OCI-LY7 (cell line): Measurements from ENCODE around the gene NFATC2. TPM values are rescaled to one million over a fixed set of nuclear protein-coding genes. Genes with fewer than 3 reads are reported as not detected.
A peak's percentile ranks its signal among the peaks of the same experiment; 100 is the strongest.

Experiments
- BruUV-seq: library from RNA; stranded (reverse); fragments of 400-500 nt; replicated peaks from 2 replicates; lab custom pipeline; 2021; lab: Mats Ljungman, UMichigan
- CTCF ChIA-PET: fragments of 300-600 bp; sonication (Branson Sonifier 250); formaldehyde crosslinking; loops from one replicate; lab custom pipeline; 2022; ENCODE audit warnings: antibody characterized with exemption; ENCODE audit not compliant: unreplicated experiment; lab: Charles Lee
- POLR2A ChIA-PET: fragments of 300-600 bp; sonication (Branson Sonifier 250); formaldehyde crosslinking; loops from one replicate; lab custom pipeline; 2022; ENCODE audit warnings: antibody characterized with exemption; lab: Charles Lee
- DNase-seq: peaks from one replicate; pipeline ENCODE4 v3.0.0-alpha.2; 2015; ENCODE audit warnings: low spot score
- H2AFZ ChIP-seq: fragments of 200-600 bp; sonication (generic), shearing (Covaris generic); 2 replicates; pipeline ENCODE4 v1.6.1; 2014; ENCODE audit warnings: mild to moderate bottlenecking, antibody characterized with exemption, low read length, moderate library complexity
- H3K27ac ChIP-seq: fragments of 200-600 bp; sonication (generic); 2 replicates; pipeline ENCODE4 v1.5.1; 2014; ENCODE audit warnings: mixed run types, low read depth, mild to moderate bottlenecking, moderate library complexity, low read length, inconsistent platforms; ENCODE audit not compliant: poor library complexity, severe bottlenecking
- H3K36me3 ChIP-seq: fragments of 200-600 bp; sonication (generic); 2 replicates; pipeline ENCODE4 v1.6.1; 2014; ENCODE audit warnings: mild to moderate bottlenecking, antibody characterized with exemption, low read length, moderate library complexity, mixed read lengths; ENCODE audit not compliant: insufficient read depth
- H3K4me1 ChIP-seq: fragments of 200-600 bp; sonication (generic); 2 replicates; pipeline ENCODE4 v1.5.1; 2014; ENCODE audit warnings: mild to moderate bottlenecking, low read length; ENCODE audit not compliant: insufficient read depth, poor library complexity, severe bottlenecking
- H3K4me2 ChIP-seq: fragments of 200-600 bp; sonication (generic); 2 replicates; pipeline ENCODE4 v1.6.1; 2014; ENCODE audit warnings: mild to moderate bottlenecking, low read length
- H3K4me3 ChIP-seq: fragments of 200-600 bp; sonication (generic); 2 replicates; pipeline ENCODE4 v1.5.1; 2014; ENCODE audit warnings: mild to moderate bottlenecking, low read depth, low read length; ENCODE audit not compliant: poor library complexity, severe bottlenecking
- H3K79me2 ChIP-seq: fragments of 200-600 bp; sonication (generic); 2 replicates; pipeline ENCODE4 v1.6.1; 2016; ENCODE audit warnings: low read depth, mild to moderate bottlenecking, low read length, moderate library complexity, mixed read lengths; ENCODE audit not compliant: insufficient read depth
- H3K9me2 ChIP-seq: fragments of 200-600 bp; sonication (generic); 2 replicates; pipeline ENCODE4 v1.6.1; 2016; ENCODE audit warnings: mild to moderate bottlenecking, low read length, mixed read lengths; ENCODE audit not compliant: insufficient read depth
- H3K9me3 ChIP-seq: fragments of 200-600 bp; sonication (generic); 2 replicates; pipeline ENCODE4 v1.6.1; 2014; ENCODE audit warnings: mild to moderate bottlenecking, mixed run types, low read length, mixed read lengths
- H4K20me1 ChIP-seq: fragments of 200-600 bp; sonication (generic); 2 replicates; pipeline ENCODE4 v1.6.1; 2014; ENCODE audit warnings: mild to moderate bottlenecking, antibody characterized with exemption, low read length, moderate library complexity, mixed read lengths; ENCODE audit not compliant: insufficient read depth
- CTCF ChIP-seq: fragments of 200-600 bp; sonication (generic); conservative IDR thresholded peaks from 2 replicates; pipeline ENCODE4 v1.5.1; 2014; ENCODE audit warnings: mild to moderate bottlenecking, antibody characterized with exemption, low read length, moderate library complexity, mixed read lengths
- EZH2phosphoT487 ChIP-seq: fragments of 200-600 bp; sonication (generic); IDR thresholded peaks from 2 replicates; pipeline ENCODE4 v1.6.1; 2018; ENCODE audit warnings: low read depth, borderline replicate concordance, mild to moderate bottlenecking, mixed run types, antibody characterized with exemption, low read length, moderate library complexity, mixed read lengths
- intact Hi-C: fragments of 100-400 bp; cut with micrococcal nuclease; formaldehyde crosslinking; loops from one replicate; pipeline ENCODE4 v1.10.0; 2022; ENCODE audit not compliant: unreplicated experiment
- total RNA-seq, 2 experiments: library from RNA; depleted of rRNA in 1 of 2; stranded (reverse); fragments of >200 nt in 1 of 2; shearing (Covaris generic) in 1 of 2; gene quantifications; 2 replicates each; pipeline ENCODE4 v1.2.3, GENCODE V29; 2014 to 2022

NFATC2 gene
- total RNA-seq, 2 experiments from 2014 or later, result 12.5 to 43.8 TPM

DNA sequence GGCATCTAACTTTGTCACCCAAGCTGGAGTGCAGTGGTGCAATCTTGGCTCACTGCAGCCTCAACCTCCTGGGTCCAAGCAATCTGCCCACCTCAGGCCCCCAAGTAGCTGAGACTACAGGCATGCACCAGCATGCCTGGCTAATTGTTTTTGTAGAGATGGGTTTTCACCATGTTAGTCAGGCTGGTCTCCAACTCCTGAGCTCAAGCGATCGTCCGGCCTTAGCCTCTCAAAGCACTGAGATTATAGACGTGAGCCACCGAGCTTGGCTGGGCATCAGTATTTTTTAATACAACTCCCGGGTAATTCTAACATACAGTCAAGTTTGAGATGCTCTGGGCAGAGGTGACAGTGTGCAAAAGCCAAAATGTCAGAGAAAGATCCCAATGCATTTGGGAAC is 73.5 kb downstream of the NFATC2 start:
- ChIA-PET POLR2A (interaction anchor here (1.0 kb wide), 1 partner anchor 12 kb away, joined by 3 read pairs; no protein-coding TSS in a partner anchor), CTCF (no interaction called here)

GRCh38 chr20:51468636-51469035 is 73.9 kb downstream of the NFATC2 start:
- CTCF ChIA-PET, result no interaction called here
- Histone ChIP-seq H3K9me2 (no peaks in the 10 kb centered on the region), H3K9me3 (no peaks in the 10 kb centered on the region), H3K4me3 (no peak overlapping the region), H3K4me1 (peaks cover 50% of the 10 kb centered on the region), H3K36me3 (peaks cover 94% of the 10 kb centered on the region), H3K79me2 (no peaks in the 10 kb centered on the region), H3K27ac (no peak overlapping the region), H4K20me1 (no peaks in the 10 kb centered on the region), H2AFZ (no peak overlapping the region), H3K4me2 (no peak overlapping the region)
- POLR2A ChIA-PET, result interaction anchor here (0.6 to 1.0 kb wide), 2 partner anchors 13 to 14 kb away, joined by 3 read pairs; no protein-coding TSS in a partner anchor
- no TSS peak for BruUV-seq
- intact Hi-C loops, result loop anchor here (10.0 kb wide), 1 partner anchor 664 kb away; no protein-coding TSS in a partner anchor
- no peak for DNase-seq
- TF ChIP-seq CTCF (no peak), EZH2phosphoT487 (no peak)

More for the DNA sequence above, 73.5 kb downstream of the NFATC2 start:
- Histone ChIP-seq H3K4me2 (no peak overlapping the region), H3K79me2 (no peaks in the 10 kb centered on the region), H3K4me3 (no peak overlapping the region), H4K20me1 (no peaks in the 10 kb centered on the region), H3K4me1 (peaks cover 46% of the 10 kb centered on the region), H3K9me3 (no peaks in the 10 kb centered on the region), H3K27ac (peak overlapping the region; percentile 30), H3K9me2 (no peaks in the 10 kb centered on the region), H3K36me3 (peaks cover 94% of the 10 kb centered on the region), H2AFZ (no peak overlapping the region)
- no peak for TF ChIP-seq EZH2phosphoT487
- no peak for TF ChIP-seq CTCF
- no peak for DNase-seq
- no TSS peak for BruUV-seq
- intact Hi-C loops, result loop anchor here (10.0 kb wide), 1 partner anchor 664 kb away; no protein-coding TSS in a partner anchor

DNA sequence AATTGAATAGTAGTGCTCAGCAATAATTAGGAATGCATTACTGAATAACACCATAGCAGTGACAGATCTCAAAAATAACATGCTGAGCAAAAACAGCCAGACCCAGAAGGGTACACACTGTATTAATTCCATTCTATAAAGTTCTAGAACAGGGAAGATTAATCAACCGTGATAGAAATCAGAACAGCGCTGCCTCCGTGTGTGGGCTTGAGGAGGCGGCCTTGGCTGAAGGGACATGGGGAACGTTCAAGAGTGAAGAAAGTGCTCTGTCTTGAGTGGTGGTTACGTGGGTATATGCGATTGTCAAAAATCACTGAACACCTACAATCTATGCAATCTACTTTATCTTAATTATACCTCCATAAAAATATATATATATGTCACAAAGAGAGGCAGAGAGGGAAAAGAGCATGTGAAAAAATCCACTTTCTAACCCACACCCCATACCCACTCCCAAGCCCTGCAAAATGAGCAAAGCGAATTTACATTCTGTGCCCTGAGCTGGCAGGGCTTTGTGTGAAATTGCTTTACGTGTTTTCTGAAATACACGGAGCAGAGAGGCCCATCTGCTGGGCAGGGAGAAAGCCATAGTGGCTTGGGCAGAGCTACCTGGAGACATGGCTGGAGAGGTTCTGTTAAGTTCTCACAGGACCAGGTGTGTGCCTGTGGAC is 74.4 kb downstream of the NFATC2 start:
- POLR2A ChIA-PET, result interaction anchor here (0.6 to 1.0 kb wide), 2 partner anchors 13 to 14 kb away, joined by 3 read pairs; no protein-coding TSS in a partner anchor
- DNase-seq, result no peak
- H3K9me3 ChIP-seq, result no peaks in the 10 kb centered on the region
- CTCF ChIA-PET, result no interaction called here
- no peaks in the 10 kb centered on the region for H3K79me2 ChIP-seq
- intact Hi-C loops, result loop anchor here (10.0 kb wide), 1 partner anchor 663 kb away; no protein-coding TSS in a partner anchor
- H3K27ac ChIP-seq, result no peak overlapping the region
- no peaks in the 10 kb centered on the region for H3K9me2 ChIP-seq
- TF ChIP-seq CTCF, result no peak
- TF ChIP-seq EZH2phosphoT487, result no peak
- H3K36me3 ChIP-seq, result peaks cover 94% of the 10 kb centered on the region
- peaks cover 55% of the 10 kb centered on the region for H3K4me1 ChIP-seq
- no peaks in the 10 kb centered on the region for H4K20me1 ChIP-seq
- H3K4me2 ChIP-seq, result no peak overlapping the region
- H3K4me3 ChIP-seq, result no peak overlapping the region
- no peak overlapping the region for H2AFZ ChIP-seq
- no TSS peak for BruUV-seq
